Measurements from ENCODE around the gene NCEH1. TPM values are rescaled to one million over a fixed set of nuclear protein-coding genes. Genes with fewer than 3 reads are reported as not detected.

NCEH1 gene
- total and polyA plus RNA-seq, 9 of the 15 experiments (the other 6 are each of a cell fraction or from before 2014, with no cell fraction given), result 1.3 to 5.0 (median 2.8) TPM

DNA sequence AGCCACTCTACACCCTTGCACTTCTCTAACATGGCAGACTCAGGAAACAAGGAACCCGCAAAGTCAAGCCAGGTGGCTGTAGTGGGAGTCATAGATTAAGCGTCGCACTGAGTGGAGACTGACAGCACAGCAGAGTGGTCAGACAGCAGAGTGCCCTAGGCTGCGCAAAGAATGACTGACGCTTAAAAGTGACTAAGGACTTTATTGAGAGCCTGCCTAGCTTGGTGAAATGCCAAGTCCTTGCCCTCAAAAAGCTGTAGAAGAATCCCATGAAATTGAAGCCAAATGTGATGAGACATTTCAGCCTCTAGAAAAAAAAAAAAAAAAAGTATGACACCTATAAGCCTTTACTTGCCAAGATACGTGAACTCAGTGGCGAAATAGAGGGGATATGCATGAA is 30.2 kb downstream of the NCEH1 start (continued):
- TF ChIP-seq RAD51 (IDR thresholded peaks at IDR 0.05; ENCODE audit: borderline replicate concordance, low read depth), result no peak
- TF ChIP-seq, protein P1, sequence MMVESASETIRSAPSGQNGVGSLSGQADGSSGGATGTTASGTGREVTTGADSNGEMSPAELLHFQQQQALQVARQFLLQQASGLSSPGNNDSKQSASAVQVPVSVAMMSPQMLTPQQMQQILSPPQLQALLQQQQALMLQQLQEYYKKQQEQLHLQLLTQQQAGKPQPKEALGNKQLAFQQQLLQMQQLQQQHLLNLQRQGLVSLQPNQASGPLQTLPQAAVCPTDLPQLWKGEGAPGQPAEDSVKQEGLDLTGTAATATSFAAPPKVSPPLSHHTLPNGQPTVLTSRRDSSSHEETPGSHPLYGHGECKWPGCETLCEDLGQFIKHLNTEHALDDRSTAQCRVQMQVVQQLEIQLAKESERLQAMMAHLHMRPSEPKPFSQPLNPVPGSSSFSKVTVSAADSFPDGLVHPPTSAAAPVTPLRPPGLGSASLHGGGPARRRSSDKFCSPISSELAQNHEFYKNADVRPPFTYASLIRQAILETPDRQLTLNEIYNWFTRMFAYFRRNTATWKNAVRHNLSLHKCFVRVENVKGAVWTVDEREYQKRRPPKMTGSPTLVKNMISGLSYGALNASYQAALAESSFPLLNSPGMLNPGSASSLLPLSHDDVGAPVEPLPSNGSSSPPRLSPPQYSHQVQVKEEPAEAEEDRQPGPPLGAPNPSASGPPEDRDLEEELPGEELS (CRISPR knock-in tag; IDR thresholded peaks at IDR 0.05; ENCODE audit: borderline replicate concordance), result no peak
- no peak for TF ChIP-seq RBFOX2 (IDR thresholded peaks at IDR 0.05; ENCODE audit: low read depth, low read length)
- no peak for TF ChIP-seq HNRNPK (IDR thresholded peaks at IDR 0.05; ENCODE audit: low read depth, low read length, poor library complexity, severe bottlenecking)
- TF ChIP-seq ETS2 (tag; IDR thresholded peaks at IDR 0.05; ENCODE audit: borderline replicate concordance, poor library complexity, severe bottlenecking), result no peak
- TF ChIP-seq, protein P2, sequence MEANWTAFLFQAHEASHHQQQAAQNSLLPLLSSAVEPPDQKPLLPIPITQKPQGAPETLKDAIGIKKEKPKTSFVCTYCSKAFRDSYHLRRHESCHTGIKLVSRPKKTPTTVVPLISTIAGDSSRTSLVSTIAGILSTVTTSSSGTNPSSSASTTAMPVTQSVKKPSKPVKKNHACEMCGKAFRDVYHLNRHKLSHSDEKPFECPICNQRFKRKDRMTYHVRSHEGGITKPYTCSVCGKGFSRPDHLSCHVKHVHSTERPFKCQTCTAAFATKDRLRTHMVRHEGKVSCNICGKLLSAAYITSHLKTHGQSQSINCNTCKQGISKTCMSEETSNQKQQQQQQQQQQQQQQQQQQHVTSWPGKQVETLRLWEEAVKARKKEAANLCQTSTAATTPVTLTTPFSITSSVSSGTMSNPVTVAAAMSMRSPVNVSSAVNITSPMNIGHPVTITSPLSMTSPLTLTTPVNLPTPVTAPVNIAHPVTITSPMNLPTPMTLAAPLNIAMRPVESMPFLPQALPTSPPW (CRISPR knock-in tag; IDR thresholded peaks at IDR 0.05), result peak; percentile 76
- TF ChIP-seq BACH1 (tag; IDR thresholded peaks at IDR 0.05), result peak; percentile 95
- TF ChIP-seq ATF1 (CRISPR knock-in tag; IDR thresholded peaks at IDR 0.05), result no peak
- TF ChIP-seq ATF1 (tag; IDR thresholded peaks at IDR 0.05), result no peak
- no peak for TF ChIP-seq XRCC5 (IDR thresholded peaks at IDR 0.05; ENCODE audit: low read depth, low read length)
- TF ChIP-seq RBM15 (IDR thresholded peaks at IDR 0.05; ENCODE audit: insufficient read depth, low read length), result no peak
- TF ChIP-seq, protein P3, sequence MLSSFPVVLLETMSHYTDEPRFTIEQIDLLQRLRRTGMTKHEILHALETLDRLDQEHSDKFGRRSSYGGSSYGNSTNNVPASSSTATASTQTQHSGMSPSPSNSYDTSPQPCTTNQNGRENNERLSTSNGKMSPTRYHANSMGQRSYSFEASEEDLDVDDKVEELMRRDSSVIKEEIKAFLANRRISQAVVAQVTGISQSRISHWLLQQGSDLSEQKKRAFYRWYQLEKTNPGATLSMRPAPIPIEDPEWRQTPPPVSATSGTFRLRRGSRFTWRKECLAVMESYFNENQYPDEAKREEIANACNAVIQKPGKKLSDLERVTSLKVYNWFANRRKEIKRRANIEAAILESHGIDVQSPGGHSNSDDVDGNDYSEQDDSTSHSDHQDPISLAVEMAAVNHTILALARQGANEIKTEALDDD (IDR thresholded peaks at IDR 0.05), result no peak
- TF ChIP-seq ZNF384 (IDR thresholded peaks at IDR 0.05; ENCODE audit: low read depth, low read length), result no peak
- peak; percentile 33; the same call in 1 of the 2 replicates for TF ChIP-seq CBFA2T3 (IDR thresholded peaks at IDR 0.05)
- no peak for TF ChIP-seq LEF1 (IDR thresholded peaks at IDR 0.05)
- TF ChIP-seq MAZ (CRISPR knock-in tag; conservative IDR thresholded peaks at IDR 0.05 in 1 of 2, IDR thresholded peaks at IDR 0.05 in 1 of 2), result no peak
- TF ChIP-seq, protein P4, sequence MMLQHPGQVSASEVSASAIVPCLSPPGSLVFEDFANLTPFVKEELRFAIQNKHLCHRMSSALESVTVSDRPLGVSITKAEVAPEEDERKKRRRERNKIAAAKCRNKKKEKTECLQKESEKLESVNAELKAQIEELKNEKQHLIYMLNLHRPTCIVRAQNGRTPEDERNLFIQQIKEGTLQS (IDR thresholded peaks at IDR 0.05), result no peak
- TF ChIP-seq, protein P4 (CRISPR knock-in tag; conservative IDR thresholded peaks at IDR 0.05), result no peak
- TF ChIP-seq ZBTB17 (CRISPR knock-in tag; IDR thresholded peaks at IDR 0.05), result no peak
- no peak for TF ChIP-seq ERF (CRISPR knock-in tag; IDR thresholded peaks at IDR 0.05)
- no peak for TF ChIP-seq GABPB2 (CRISPR knock-in tag; conservative IDR thresholded peaks at IDR 0.05)
- no peak for TF ChIP-seq CEBPB (tag; IDR thresholded peaks at IDR 0.05)
- TF ChIP-seq TAF1 (IDR thresholded peaks at IDR 0.05; ENCODE audit: control insufficient read depth, extremely low read depth, insufficient read depth, low read length, severe bottlenecking), result no peak
